Testis (tissue), 2 donors: ENCODE results near the gene EML2.

ENCODE experiments used
- CTCF ChIP-seq, 3 experiments: fragments of 450-650 bp in 2 of 3; fragments of 200-600 bp in 1 of 3; sonication (generic) in 1 of 3; IDR thresholded peaks; one replicate each; pipeline ENCODE4 v1.5.1; 2016 to 2019; ENCODE audit warnings: antibody characterized with exemption in 3 of 3, mild to moderate bottlenecking in 2 of 3, moderate library complexity in 1 of 3
- POLR2A ChIP-seq: fragments of 450-650 bp; IDR thresholded peaks from one replicate; pipeline ENCODE4 v1.6.1; 2017; ENCODE audit warnings: antibody characterized with exemption, mild to moderate bottlenecking, moderate library complexity

GRCh38 chr19:45687599-45687998 lies 48.4 kb upstream of the EML2 start:
- TF ChIP-seq CTCF (IDR thresholded peaks at IDR 0.05), result no peak
- TF ChIP-seq POLR2A, result no peak
